ENCODE data around the gene NR4A1.

DNA sequence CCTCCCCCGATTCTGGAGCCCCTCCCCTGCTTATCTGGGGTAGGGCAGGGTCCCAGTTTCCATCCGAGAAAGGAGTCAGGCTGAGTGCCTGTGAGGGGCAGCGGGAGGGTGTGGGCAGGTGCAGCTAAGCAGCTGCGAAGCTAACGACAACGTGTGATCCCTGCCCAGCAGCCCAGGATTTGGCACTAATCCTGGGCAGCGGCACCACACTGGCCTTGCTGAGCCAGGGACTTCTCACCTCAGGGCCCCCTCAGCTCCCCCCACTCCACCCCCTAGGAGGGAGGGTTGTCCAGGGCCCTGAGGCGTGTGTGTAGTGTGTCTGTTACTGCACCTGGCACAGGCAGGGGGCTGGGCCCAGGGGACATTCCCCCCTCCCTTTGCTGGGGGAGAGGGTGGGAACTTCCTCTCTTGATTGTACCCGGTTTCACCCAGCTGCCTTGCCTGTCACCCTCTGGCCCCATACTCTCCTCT is 30.1 kb downstream of the NR4A1 start:
- TF ChIP-seq, protein P1, sequence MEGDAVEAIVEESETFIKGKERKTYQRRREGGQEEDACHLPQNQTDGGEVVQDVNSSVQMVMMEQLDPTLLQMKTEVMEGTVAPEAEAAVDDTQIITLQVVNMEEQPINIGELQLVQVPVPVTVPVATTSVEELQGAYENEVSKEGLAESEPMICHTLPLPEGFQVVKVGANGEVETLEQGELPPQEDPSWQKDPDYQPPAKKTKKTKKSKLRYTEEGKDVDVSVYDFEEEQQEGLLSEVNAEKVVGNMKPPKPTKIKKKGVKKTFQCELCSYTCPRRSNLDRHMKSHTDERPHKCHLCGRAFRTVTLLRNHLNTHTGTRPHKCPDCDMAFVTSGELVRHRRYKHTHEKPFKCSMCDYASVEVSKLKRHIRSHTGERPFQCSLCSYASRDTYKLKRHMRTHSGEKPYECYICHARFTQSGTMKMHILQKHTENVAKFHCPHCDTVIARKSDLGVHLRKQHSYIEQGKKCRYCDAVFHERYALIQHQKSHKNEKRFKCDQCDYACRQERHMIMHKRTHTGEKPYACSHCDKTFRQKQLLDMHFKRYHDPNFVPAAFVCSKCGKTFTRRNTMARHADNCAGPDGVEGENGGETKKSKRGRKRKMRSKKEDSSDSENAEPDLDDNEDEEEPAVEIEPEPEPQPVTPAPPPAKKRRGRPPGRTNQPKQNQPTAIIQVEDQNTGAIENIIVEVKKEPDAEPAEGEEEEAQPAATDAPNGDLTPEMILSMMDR (conservative IDR thresholded peaks at IDR 0.05; ENCODE audit: low read depth, low read length): no peak
- no peak for TF ChIP-seq EZH2 (IDR thresholded peaks at IDR 0.05; ENCODE audit: low read length, unreplicated experiment)
